ENCODE data around the gene ART3.

Gene ART3

DNA sequence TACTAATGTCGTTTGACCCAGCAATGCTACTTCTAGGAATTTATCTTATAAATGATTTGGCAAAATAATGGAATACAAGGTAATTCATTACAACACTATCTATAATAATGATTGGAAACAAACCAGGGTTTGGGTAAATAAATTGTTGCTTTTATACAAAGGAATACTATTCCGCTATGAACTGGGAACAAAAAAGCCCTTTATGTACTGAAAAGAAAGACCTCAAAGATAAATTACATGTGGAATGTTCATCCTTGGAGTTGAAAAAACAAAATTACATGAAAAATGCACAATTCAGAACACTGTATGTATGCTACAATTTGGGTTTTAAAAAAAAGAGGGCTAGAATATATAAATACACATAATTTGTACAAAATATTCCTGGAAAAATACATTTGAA lies 78.8 kb downstream of the ART3 start:
- DNase-seq: no peak

GRCh38 chr4:76155979-76156378 lies 81.5 kb downstream of the ART3 start:
- no peak for DNase-seq

GRCh38 chr4:76156635-76157034 lies 82.1 kb downstream of the ART3 start:
- DNase-seq: no peak

DNA sequence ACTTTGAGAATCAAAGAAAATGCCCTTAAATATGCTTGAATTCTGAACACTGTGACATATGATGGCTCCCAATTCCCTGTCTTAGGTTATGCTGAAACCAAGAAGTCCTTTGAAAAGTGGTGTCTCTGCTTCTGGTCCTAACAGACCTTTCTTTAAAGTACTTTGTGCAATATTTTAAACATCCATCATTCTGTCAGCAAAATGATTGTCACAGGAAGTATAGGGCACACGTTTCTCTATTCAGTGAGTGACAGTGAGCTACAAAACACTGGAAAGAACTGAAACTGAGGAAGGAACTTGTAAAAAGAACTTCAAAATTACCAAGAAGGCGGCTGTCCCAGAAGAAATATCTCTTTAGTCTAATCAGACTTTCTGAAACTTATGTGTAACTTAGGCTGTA lies 85.8 kb downstream of the ART3 start:
- DNase-seq: no peak
